ENCODE measurements around the gene SPATA24. TPM values are rescaled to one million over a fixed set of nuclear protein-coding genes. Genes with fewer than 3 reads are reported as not detected.

SPATA24 gene
- total and polyA plus RNA-seq, 2 of the 13 experiments (the other 11 are each of a cell fraction or from before 2014, with no cell fraction given): 6.0 to 11.1 TPM

GRCh38 chr5:139383275-139383992, 20.5 kb downstream of the SPATA24 start, which contains the start of gene SLC23A1 (continued):
- TF ChIP-seq PATZ1 (CRISPR knock-in tag; IDR thresholded peaks at IDR 0.05) (0 out of 2 replicates have a peak, but pooled peaks have one; percentile 5), NCOA2 (CRISPR knock-in tag; IDR thresholded peaks at IDR 0.05) (no peak), ZSCAN31 (CRISPR knock-in tag; IDR thresholded peaks at IDR 0.05; ENCODE audit: low read depth) (0 out of 2 replicates have a peak, but pooled peaks have one; percentile 45), ZNF790 (CRISPR knock-in tag; IDR thresholded peaks at IDR 0.05; ENCODE audit: borderline replicate concordance) (no peak), FOXP4 (CRISPR knock-in tag; IDR thresholded peaks at IDR 0.05) (no peak), ARID4A (CRISPR knock-in tag; IDR thresholded peaks at IDR 0.05; ENCODE audit: borderline replicate concordance) (peak; percentile 34; the same call in 1 of the 2 replicates), GATA4 (IDR thresholded peaks at IDR 0.05; ENCODE audit: borderline replicate concordance, low read depth) (no peak), ASH2L (IDR thresholded peaks at IDR 0.05; ENCODE audit: insufficient read length, low read depth, low read length) (no peak), HMGXB3 (CRISPR knock-in tag; IDR thresholded peaks at IDR 0.05; ENCODE audit: borderline replicate concordance) (no peak), MTA1 (CRISPR knock-in tag; IDR thresholded peaks at IDR 0.05; ENCODE audit: borderline replicate concordance) (0 out of 2 replicates have a peak, but pooled peaks have one; percentile 35), NFRKB (IDR thresholded peaks at IDR 0.05) (no peak), TCF7 (IDR thresholded peaks at IDR 0.05; ENCODE audit: low read depth) (0 out of 2 replicates have a peak, but pooled peaks have one; percentile 24)
- TF ChIP-seq, protein P1, sequence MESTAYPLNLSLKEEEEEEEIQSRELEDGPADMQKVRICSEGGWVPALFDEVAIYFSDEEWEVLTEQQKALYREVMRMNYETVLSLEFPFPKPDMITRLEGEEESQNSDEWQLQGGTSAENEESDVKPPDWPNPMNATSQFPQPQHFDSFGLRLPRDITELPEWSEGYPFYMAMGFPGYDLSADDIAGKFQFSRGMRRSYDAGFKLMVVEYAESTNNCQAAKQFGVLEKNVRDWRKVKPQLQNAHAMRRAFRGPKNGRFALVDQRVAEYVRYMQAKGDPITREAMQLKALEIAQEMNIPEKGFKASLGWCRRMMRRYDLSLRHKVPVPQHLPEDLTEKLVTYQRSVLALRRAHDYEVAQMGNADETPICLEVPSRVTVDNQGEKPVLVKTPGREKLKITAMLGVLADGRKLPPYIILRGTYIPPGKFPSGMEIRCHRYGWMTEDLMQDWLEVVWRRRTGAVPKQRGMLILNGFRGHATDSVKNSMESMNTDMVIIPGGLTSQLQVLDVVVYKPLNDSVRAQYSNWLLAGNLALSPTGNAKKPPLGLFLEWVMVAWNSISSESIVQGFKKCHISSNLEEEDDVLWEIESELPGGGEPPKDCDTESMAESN (CRISPR knock-in tag; conservative IDR thresholded peaks at IDR 0.05): peak; percentile 59; the same call in 1 of the 2 replicates

Measured in HepG2 (cell line).